Tibial nerve (tissue), 4 donors: Measurements from ENCODE around the gene GIMAP5. TPM values are rescaled to one million over a fixed set of nuclear protein-coding genes. Genes with fewer than 3 reads are reported as not detected.

Experiments
- DNase-seq, 2 donors: peaks; one replicate each; pipeline ENCODE4 v3.0.0-alpha.2; 2019; ENCODE audit warnings: low spot score in 2 of 2
- H3K27ac ChIP-seq, 4 donors: fragments of 200-600 bp; sonication (generic) in 3 of 4; one replicate each; pipeline ENCODE4 v1.5.1; 2017 to 2019; ENCODE audit warnings: mild to moderate bottlenecking in 1 of 4
- H3K27me3 ChIP-seq, 2 donors: fragments of 200-600 bp; sonication (generic) in 1 of 2; one replicate each; pipeline versions ENCODE4 v1.5.1 to v1.6.0; 2017 to 2019
- H3K36me3 ChIP-seq, 3 donors: fragments of 200-600 bp; sonication (generic); one replicate each; pipeline ENCODE4 v1.5.1; 2018 to 2019
- H3K4me1 ChIP-seq, 4 donors: fragments of 200-600 bp; sonication (generic) in 3 of 4; one replicate each; pipeline ENCODE4 v1.5.1; 2017 to 2019
- H3K4me3 ChIP-seq, 4 donors: fragments of 200-600 bp; sonication (generic) in 3 of 4; one replicate each; pipeline ENCODE4 v1.5.1; 2017 to 2019; ENCODE audit warnings: mild to moderate bottlenecking in 1 of 4, moderate library complexity in 1 of 4
- H3K9me3 ChIP-seq, 4 donors: fragments of 200-600 bp; sonication (generic) in 3 of 4; one replicate each; pipeline ENCODE4 v1.5.1; 2017 to 2019
- CTCF ChIP-seq, 5 experiments: fragments of 200-600 bp in 3 of 5; fragments of 450-650 bp in 2 of 5; sonication (generic) in 3 of 5; IDR thresholded peaks; one replicate each; pipeline ENCODE4 v1.5.1; 2016 to 2019; ENCODE audit warnings: antibody characterized with exemption in 5 of 5, mild to moderate bottlenecking in 3 of 5, moderate library complexity in 2 of 5
- EP300 ChIP-seq, 2 donors: sonication (generic); formaldehyde crosslinking; IDR thresholded peaks; one replicate each; pipeline ENCODE4 v1.6.1; 2017; ENCODE audit warnings: antibody characterized with exemption in 2 of 2, mild to moderate bottlenecking in 1 of 2
- POLR2A ChIP-seq, 2 donors: fragments of 450-650 bp; IDR thresholded peaks; one replicate each; pipeline ENCODE4 v1.6.1; 2017; ENCODE audit warnings: antibody characterized with exemption in 2 of 2, mild to moderate bottlenecking in 2 of 2, moderate library complexity in 2 of 2
- WGBS, 2 donors: methylation state at CpG; one replicate each; pipeline ENCODE4 v1.1.5; 2018; 5-methylcytosine and 5-hydroxymethylcytosine counted together
- total RNA-seq, 4 donors: library from RNA; depleted of rRNA; stranded (reverse); fragments of >200 nt; gene quantifications; one replicate each; pipeline ENCODE4 v1.1.0, GENCODE V29; 2016

Gene GIMAP5
- total RNA-seq, 4 donors from 2014 or later = 22.0 to 36.7 (median 33.4) TPM

GRCh38 chr7:150745876-150746275, 8.7 kb downstream of the GIMAP5 start:
- H3K36me3 ChIP-seq = peaks cover 0 to 7% (median 0%) of the 10 kb centered on the region in 3 donors
- H3K4me1 ChIP-seq = peaks cover 0 to 12% (median 0%) of the 10 kb centered on the region in 4 donors
- no peak overlapping the region for H3K4me3 ChIP-seq
- TF ChIP-seq POLR2A (IDR thresholded peaks at IDR 0.05) (no peak), CTCF (IDR thresholded peaks at IDR 0.05) (no peak), EP300 (IDR thresholded peaks at IDR 0.05) (no peak)
- H3K9me3 ChIP-seq = no peaks in the 10 kb centered on the region
- no peaks in the 10 kb centered on the region for H3K27me3 ChIP-seq
- DNase-seq = no peak
- H3K27ac ChIP-seq = no peak overlapping the region
- WGBS, 2 donors = 51 to 63% methylated on average over 3 of the region's 3 CpGs

GRCh38 chr7:150746921-150747320, 9.7 kb downstream of the GIMAP5 start:
- H3K36me3 ChIP-seq = peaks cover 0 to 1% (median 0%) of the 10 kb centered on the region in 3 donors

DNA sequence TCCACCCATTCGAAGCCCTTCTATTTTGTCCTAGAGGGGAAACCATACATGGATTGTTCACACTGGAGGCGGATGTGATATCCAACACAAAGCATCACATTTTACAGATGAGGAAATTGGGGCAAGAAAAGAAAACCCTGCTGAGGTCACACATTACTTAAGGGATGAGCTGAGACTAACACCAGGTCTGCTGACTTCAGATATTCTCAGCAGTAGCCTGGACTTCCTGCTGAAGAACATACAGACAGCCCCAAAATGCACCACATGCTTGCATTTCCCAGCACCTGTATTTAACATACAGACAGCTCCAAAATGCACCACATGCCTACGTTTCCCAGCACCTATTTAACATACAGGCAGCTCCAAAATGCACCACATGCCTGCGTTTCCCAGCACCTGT, 11.2 kb downstream of the GIMAP5 start:
- no peak for DNase-seq
- WGBS, 2 donors = 68 to 74% methylated on average over 4 of the region's 4 CpGs
- no peaks in the 10 kb centered on the region for H3K27me3 ChIP-seq
- no peak overlapping the region for H3K4me3 ChIP-seq
- no peaks in the 10 kb centered on the region for H3K9me3 ChIP-seq
- no peak overlapping the region for H3K27ac ChIP-seq
- no peaks in the 10 kb centered on the region for H3K36me3 ChIP-seq
- TF ChIP-seq CTCF (IDR thresholded peaks at IDR 0.05) = no peak
- TF ChIP-seq POLR2A (IDR thresholded peaks at IDR 0.05) = no peak
- TF ChIP-seq EP300 (IDR thresholded peaks at IDR 0.05) = no peak
- H3K4me1 ChIP-seq = peaks cover 0 to 4% (median 0%) of the 10 kb centered on the region in 4 donors

More at GRCh38 chr7:150746921-150747320, 9.7 kb downstream of the GIMAP5 start:
- no peak overlapping the region for H3K4me3 ChIP-seq
- TF ChIP-seq EP300 (IDR thresholded peaks at IDR 0.05) (no peak), CTCF (IDR thresholded peaks at IDR 0.05) (no peak), POLR2A (IDR thresholded peaks at IDR 0.05) (no peak)
- no peaks in the 10 kb centered on the region for H3K9me3 ChIP-seq
- no peak for DNase-seq
- H3K4me1 ChIP-seq = peaks cover 0 to 12% (median 0%) of the 10 kb centered on the region in 4 donors
- no peak overlapping the region for H3K27ac ChIP-seq
- WGBS, 2 donors = 75 to 93% methylated on average over 6 of the region's 6 CpGs
- H3K27me3 ChIP-seq = no peaks in the 10 kb centered on the region

DNA sequence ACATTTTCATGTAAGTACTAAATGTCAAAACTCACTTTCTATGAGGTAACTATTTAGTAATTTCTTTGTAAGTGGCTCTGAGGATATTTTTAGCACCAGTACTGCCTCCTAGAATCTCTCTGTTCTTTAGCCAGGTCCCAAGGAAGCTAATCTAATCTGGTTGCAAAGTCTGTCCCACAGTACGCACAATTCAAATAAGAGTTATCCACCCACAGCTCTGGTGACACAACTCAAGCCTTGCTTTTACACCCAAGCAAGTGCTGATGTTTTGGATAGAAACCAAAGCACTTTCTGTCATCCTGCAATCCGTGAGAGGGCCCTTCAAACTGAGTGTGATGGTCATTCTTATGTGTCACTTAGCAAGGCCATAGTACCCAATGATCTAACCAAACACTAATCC, 14.5 kb downstream of the GIMAP5 start:
- H3K9me3 ChIP-seq = no peaks in the 10 kb centered on the region
- TF ChIP-seq EP300 (IDR thresholded peaks at IDR 0.05) (no peak), POLR2A (IDR thresholded peaks at IDR 0.05) (no peak), CTCF (IDR thresholded peaks at IDR 0.05) (no peak)
- H3K27ac ChIP-seq = no peak overlapping the region
- H3K36me3 ChIP-seq = no peaks in the 10 kb centered on the region
- H3K27me3 ChIP-seq = no peaks in the 10 kb centered on the region
- DNase-seq = no peak
- 43 to 53% methylated on average over 2 of the region's 2 CpGs for WGBS, 2 donors
- H3K4me1 ChIP-seq = peaks cover 0 to 3% (median 0%) of the 10 kb centered on the region in 4 donors
- H3K4me3 ChIP-seq = no peak overlapping the region

DNA sequence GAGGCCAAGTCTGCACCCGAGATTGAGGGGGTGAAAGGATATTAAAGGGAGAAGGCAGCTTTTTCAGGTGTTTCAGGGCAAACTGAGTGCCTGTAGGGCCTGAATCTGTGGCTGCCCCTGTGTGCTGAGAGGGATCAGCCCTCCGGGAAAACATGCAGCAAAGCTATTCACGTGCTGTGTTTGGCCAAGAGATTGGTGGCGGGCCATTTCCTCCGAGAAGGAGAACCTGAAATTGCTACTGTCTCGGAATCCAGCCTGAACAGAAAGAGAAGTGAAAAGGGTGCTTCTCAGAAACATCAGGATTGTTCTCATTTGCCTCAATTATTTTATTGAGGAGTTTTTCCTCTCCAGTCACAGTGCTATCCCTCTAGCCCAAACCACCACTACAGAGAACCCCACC, 16.0 kb downstream of the GIMAP5 start:
- H3K4me1 ChIP-seq = peaks cover 0 to 3% (median 0%) of the 10 kb centered on the region in 4 donors
- TF ChIP-seq EP300 (IDR thresholded peaks at IDR 0.05) = peak in 1 of 2 donors; percentile 52
- TF ChIP-seq POLR2A (IDR thresholded peaks at IDR 0.05) = no peak
- TF ChIP-seq CTCF (IDR thresholded peaks at IDR 0.05) = no peak
- no peaks in the 10 kb centered on the region for H3K9me3 ChIP-seq
- no peaks in the 10 kb centered on the region for H3K36me3 ChIP-seq
- no peak overlapping the region for H3K27ac ChIP-seq
- H3K4me3 ChIP-seq = no peak overlapping the region
- no peaks in the 10 kb centered on the region for H3K27me3 ChIP-seq
- WGBS, 2 donors = 58 to 59% methylated on average over 6 of the region's 6 CpGs
- no peak for DNase-seq
